Ishikawa (cell line): ENCODE data around the gene PEX5.

Experiments used
- MAX ChIP-seq: IDR thresholded peaks from 2 replicates; pipeline ENCODE4 v1.6.1; 2012
- RAD21 ChIP-seq: IDR thresholded peaks from 2 replicates; pipeline ENCODE4 v1.6.1; 2012; ENCODE audit warnings: low read depth
- REST ChIP-seq: IDR thresholded peaks from 2 replicates; pipeline ENCODE4 v1.6.1; 2012; ENCODE audit warnings: low read depth, mild to moderate bottlenecking

DNA sequence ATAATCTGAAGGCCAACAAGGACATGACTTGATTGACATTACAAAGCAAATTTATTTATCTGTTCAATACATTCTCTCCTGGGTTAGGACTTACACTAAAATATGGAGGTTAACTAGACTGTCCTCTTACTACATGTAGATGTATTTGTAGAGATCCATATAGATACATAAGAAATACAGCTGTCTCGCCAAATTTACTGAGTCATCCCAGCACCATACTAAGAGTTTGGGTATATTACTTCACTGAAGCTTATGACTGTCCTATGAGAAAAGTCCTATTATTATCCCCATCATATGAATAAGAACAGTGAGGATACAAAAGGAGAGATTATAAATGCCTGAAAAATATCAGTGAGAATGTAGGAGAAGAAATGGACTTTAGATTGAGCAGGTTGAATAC, 69.6 kb downstream of the PEX5 start:
- no peak for TF ChIP-seq REST
- TF ChIP-seq MAX: no peak
- no peak for TF ChIP-seq RAD21
